ENCODE data around the gene NKD1.

The NKD1 gene

GRCh38 chr16:50566014-50566962, 18.1 kb downstream of the NKD1 start:
- Histone ChIP-seq H3K27me3 (ENCODE audit: low read depth, low read length) (no peaks in the 10 kb centered on the region), H3K36me3 (replicated peaks; ENCODE audit: low read depth, low read length) (no peaks in the 10 kb centered on the region), H3K4me1 (ENCODE audit: low read length) (no peaks in the 10 kb centered on the region), H3K4me3 (ENCODE audit: low read length) (no peak overlapping the region), H4K20me1 (ENCODE audit: insufficient read depth, low read length) (no peaks in the 10 kb centered on the region), H3K4me2 (ENCODE audit: low read length) (no peak overlapping the region), H2AFZ (ENCODE audit: low read depth, low read length) (no peak overlapping the region), H3K9ac (ENCODE audit: low read length) (no peak overlapping the region), H3K27ac (ENCODE audit: low read length) (no peak overlapping the region), H3K9me3 (ENCODE audit: insufficient read depth, low read length) (no peaks in the 10 kb centered on the region), H3K79me2 (ENCODE audit: low read length) (no peaks in the 10 kb centered on the region)
- TF ChIP-seq EZH2phosphoT487 (IDR thresholded peaks at IDR 0.05; ENCODE audit: low read depth) (no peak), CTCF (IDR thresholded peaks at IDR 0.05; ENCODE audit: low read depth, low read length) (no peak)

GRCh38 chr16:50567651-50568050, 19.5 kb downstream of the NKD1 start:
- no peak overlapping the region for H2AFZ ChIP-seq (ENCODE audit: low read depth, low read length)
- no peaks in the 10 kb centered on the region for H3K79me2 ChIP-seq (ENCODE audit: low read length)
- no peak overlapping the region for H3K4me2 ChIP-seq (ENCODE audit: low read length)
- no peak overlapping the region for H3K4me3 ChIP-seq (ENCODE audit: low read length)
- H4K20me1 ChIP-seq (ENCODE audit: insufficient read depth, low read length): no peaks in the 10 kb centered on the region
- H3K27ac ChIP-seq (ENCODE audit: low read length): no peak overlapping the region
- no peaks in the 10 kb centered on the region for H3K27me3 ChIP-seq (ENCODE audit: low read depth, low read length)
- no peak overlapping the region for H3K9ac ChIP-seq (ENCODE audit: low read length)
- TF ChIP-seq CTCF (IDR thresholded peaks at IDR 0.05; ENCODE audit: low read depth, low read length) (no peak), EZH2phosphoT487 (IDR thresholded peaks at IDR 0.05; ENCODE audit: low read depth) (no peak)
- H3K9me3 ChIP-seq (ENCODE audit: insufficient read depth, low read length): no peaks in the 10 kb centered on the region
- no peaks in the 10 kb centered on the region for H3K4me1 ChIP-seq (ENCODE audit: low read length)
- H3K36me3 ChIP-seq (replicated peaks; ENCODE audit: low read depth, low read length): no peaks in the 10 kb centered on the region

- Histone ChIP-seq H3K27ac (ENCODE audit: low read length) (no peak overlapping the region), H3K79me2 (ENCODE audit: low read length) (no peaks in the 10 kb centered on the region), H3K4me3 (ENCODE audit: low read length) (no peak overlapping the region), H3K9me3 (ENCODE audit: insufficient read depth, low read length) (no peaks in the 10 kb centered on the region), H4K20me1 (ENCODE audit: insufficient read depth, low read length) (no peaks in the 10 kb centered on the region), H3K4me1 (ENCODE audit: low read length) (no peaks in the 10 kb centered on the region), H2AFZ (ENCODE audit: low read depth, low read length) (no peak overlapping the region), H3K27me3 (ENCODE audit: low read depth, low read length) (no peaks in the 10 kb centered on the region), H3K4me2 (ENCODE audit: low read length) (no peak overlapping the region), H3K36me3 (replicated peaks; ENCODE audit: low read depth, low read length) (no peaks in the 10 kb centered on the region), H3K9ac (ENCODE audit: low read length) (no peak overlapping the region)
- TF ChIP-seq CTCF (IDR thresholded peaks at IDR 0.05; ENCODE audit: low read depth, low read length): no peak
- TF ChIP-seq EZH2phosphoT487 (IDR thresholded peaks at IDR 0.05; ENCODE audit: low read depth): no peak
Measured at GRCh38 chr16:50568187-50568815, 20.1 kb downstream of the NKD1 start.

GRCh38 chr16:50570354-50570753, 22.2 kb downstream of the NKD1 start:
- no peak overlapping the region for H3K9ac ChIP-seq (ENCODE audit: low read length)
- no peaks in the 10 kb centered on the region for H3K79me2 ChIP-seq (ENCODE audit: low read length)
- H3K9me3 ChIP-seq (ENCODE audit: insufficient read depth, low read length): no peaks in the 10 kb centered on the region
- no peak overlapping the region for H3K4me3 ChIP-seq (ENCODE audit: low read length)
- H3K27me3 ChIP-seq (ENCODE audit: low read depth, low read length): no peaks in the 10 kb centered on the region
- H3K4me1 ChIP-seq (ENCODE audit: low read length): no peaks in the 10 kb centered on the region
- no peaks in the 10 kb centered on the region for H3K36me3 ChIP-seq (replicated peaks; ENCODE audit: low read depth, low read length)
- H4K20me1 ChIP-seq (ENCODE audit: insufficient read depth, low read length): no peaks in the 10 kb centered on the region
- no peak overlapping the region for H3K27ac ChIP-seq (ENCODE audit: low read length)
- no peak overlapping the region for H2AFZ ChIP-seq (ENCODE audit: low read depth, low read length)
- TF ChIP-seq CTCF (IDR thresholded peaks at IDR 0.05; ENCODE audit: low read depth, low read length): no peak
- no peak overlapping the region for H3K4me2 ChIP-seq (ENCODE audit: low read length)
